GM21367 (cell line): ENCODE results near the gene C17orf107.
"Not testable (repeated sequence)": the region's sequence is repeated elsewhere in the genome, so short reads cannot be mapped to it uniquely, and the experiment has no call there.

Experiments
- ATAC-seq: cut with Tn5 transposase; IDR thresholded peaks from one replicate; pipeline ENCODE4 v1.9.1; 2021; ENCODE audit not compliant: unreplicated experiment

The C17orf107 gene

GRCh38 chr17:4899341-4900230 is at the start of gene C17orf107:
Gene C17orf107, plus strand, starts transcription at chr17:4899536. Its CDS starts 227 bp downstream, at chr17:4899763.
- no peak for ATAC-seq

DNA sequence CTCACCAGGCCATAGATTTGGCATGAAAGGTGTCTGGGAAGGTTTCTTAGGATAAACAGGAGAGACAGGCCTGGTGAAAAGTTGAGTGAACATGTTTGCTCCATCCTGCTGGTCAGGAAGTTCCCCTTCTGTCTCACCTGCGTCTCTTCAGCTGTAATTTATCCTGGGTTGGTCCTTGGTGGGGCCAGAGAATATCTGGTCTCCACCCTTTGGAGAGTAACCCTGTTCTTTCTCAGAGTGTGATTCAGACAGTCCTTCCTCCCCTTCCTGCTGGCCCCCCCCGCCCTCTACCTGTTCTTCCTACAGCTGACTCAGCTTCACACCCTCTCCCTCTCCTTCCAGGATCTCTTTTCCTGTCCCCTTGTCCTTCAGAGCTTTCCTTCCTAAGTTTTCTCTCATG is 49.1 kb upstream of the C17orf107 start:
- ATAC-seq: no peak

DNA sequence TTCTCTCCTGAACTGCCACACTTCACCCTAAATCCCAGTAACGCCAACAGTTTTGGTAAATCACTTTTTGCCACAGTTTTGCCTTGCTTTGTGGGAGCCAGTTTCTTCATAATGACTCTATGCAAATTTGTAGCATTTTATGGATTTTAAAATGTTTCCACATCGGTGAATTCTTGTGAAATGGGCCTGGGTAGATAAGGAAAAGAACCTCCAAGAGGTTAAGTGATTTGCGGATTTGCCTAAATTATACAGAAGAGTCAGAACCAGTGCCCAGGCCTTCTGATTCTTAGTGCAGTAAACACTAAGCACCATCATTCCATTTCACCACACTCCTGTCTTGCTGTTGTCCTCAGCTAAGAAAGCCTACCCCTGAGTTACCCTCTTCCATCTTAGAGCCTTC is 48.3 kb upstream of the C17orf107 start:
- no peak for ATAC-seq

- no peak for ATAC-seq
Observed at GRCh38 chr17:4852567-4853207, 46.6 kb upstream of the C17orf107 start.

- no peak for ATAC-seq
Observed at GRCh38 chr17:4853208-4853671, 46.1 kb upstream of the C17orf107 start.

DNA sequence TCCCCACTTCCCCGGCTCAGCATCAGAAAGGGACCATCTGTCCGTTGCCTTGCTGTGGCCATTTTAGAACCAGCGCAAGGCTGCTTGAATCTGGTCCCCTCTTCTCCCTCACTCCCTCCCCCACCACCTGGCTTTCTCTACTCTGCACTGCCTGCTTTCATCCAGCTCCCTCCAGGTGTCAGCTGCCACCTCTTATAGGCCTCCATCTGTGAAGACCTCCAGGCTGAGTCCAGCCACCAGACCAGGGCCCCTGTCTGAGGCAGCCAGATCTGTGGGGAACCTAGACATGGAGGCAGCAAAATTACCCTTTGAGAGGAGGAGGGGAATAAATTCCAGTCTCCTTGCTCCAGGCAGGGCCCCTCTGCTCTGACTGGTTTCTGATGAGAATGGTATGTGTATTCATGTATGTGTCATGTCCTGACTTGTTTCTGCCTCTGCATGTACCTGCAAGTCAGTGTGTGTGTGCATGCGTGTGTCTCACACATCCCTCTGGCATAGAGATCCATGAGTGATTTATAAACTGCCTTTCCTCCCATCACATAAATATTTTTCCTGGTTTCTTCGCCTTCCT is 45.1 kb upstream of the C17orf107 start:
- ATAC-seq: no peak

DNA sequence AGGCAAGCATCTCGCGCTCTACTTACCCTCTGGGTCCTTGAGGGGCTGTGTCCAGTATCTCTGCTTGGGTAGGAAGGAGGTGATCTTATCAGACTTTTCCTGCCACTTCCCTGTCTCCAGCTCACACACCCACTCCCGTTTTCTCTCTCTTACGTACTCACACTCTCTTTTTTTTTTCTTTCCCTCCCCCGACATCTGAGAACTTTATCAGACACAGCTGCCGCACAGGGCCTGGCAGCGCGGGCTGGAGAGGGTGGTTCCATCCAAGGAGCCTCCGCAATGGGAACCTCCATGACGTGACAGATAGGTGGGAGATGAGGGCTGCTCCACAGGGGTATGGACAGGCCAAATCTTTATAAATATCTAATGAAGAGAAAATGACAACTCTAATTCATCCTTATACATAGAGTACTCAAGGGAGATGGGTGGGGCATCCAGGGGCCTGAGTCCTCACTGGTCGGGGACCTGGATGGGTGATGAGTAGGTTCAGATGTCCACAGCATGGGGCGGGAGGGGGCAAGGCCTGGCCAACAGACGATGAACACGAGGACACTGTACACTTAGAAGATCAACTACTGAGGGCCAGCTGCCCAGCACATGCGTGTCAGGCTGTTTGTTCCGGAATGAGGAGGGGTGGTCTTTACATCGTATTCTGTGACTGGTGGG is 42.9 kb upstream of the C17orf107 start:
- ATAC-seq: no peak

GRCh38 chr17:4856937-4857314 is 42.4 kb upstream of the C17orf107 start:
- ATAC-seq: no peak

DNA sequence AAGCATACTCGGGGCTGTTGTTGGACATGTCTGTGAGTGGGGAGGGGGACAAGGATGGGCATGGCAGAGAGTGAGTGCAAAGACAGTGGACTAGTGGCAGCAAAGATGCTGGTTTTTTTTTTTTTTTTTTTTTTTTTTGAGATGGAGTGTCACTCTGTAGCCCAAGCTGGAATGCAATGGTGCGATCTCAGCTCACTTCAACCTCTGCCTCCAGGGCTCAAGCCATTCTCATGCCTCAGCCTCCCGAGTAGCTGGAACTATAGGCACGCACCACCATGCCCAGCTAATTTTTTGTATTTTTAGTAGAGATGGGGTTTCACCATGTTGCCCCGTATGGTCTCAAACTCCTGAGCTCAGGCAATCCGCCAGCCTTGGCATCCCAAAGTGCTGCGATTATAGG is 42.0 kb upstream of the C17orf107 start:
- ATAC-seq: not testable (repeated sequence)

GRCh38 chr17:4858068-4858881 is 41.1 kb upstream of the C17orf107 start:
- no peak for ATAC-seq

DNA sequence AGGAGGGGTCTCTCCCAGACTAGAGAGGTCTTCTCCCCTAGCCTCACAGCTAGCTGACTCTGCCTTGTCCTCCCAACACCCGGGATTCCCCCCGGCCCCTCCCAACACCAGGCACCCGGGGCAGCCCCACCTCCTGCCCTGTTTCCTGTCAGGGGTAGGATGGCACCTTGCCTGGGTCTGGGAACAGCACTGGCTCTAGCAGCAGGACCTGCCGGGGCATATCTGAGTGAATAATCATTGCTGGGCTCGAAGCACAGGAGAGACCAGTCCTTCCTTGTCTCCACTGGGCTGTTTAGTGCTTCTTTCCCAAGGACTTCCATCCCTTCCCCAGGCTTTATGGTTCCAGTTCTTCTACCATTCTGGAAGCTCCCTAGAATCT is 40.5 kb upstream of the C17orf107 start:
- ATAC-seq: no peak

GRCh38 chr17:4859816-4860625 is 39.3 kb upstream of the C17orf107 start:
- no peak for ATAC-seq

- ATAC-seq: no peak
Observed at GRCh38 chr17:4860651-4861050, 38.7 kb upstream of the C17orf107 start.

- ATAC-seq: no peak
Observed at GRCh38 chr17:4861052-4861451, 38.3 kb upstream of the C17orf107 start.

- no peak for ATAC-seq
Observed at GRCh38 chr17:4862720-4863119, 36.6 kb upstream of the C17orf107 start.

- no peak for ATAC-seq
Observed at GRCh38 chr17:4863321-4863720, 36.0 kb upstream of the C17orf107 start.

GRCh38 chr17:4867535-4867934 is 31.8 kb upstream of the C17orf107 start:
- not testable (repeated sequence) for ATAC-seq

DNA sequence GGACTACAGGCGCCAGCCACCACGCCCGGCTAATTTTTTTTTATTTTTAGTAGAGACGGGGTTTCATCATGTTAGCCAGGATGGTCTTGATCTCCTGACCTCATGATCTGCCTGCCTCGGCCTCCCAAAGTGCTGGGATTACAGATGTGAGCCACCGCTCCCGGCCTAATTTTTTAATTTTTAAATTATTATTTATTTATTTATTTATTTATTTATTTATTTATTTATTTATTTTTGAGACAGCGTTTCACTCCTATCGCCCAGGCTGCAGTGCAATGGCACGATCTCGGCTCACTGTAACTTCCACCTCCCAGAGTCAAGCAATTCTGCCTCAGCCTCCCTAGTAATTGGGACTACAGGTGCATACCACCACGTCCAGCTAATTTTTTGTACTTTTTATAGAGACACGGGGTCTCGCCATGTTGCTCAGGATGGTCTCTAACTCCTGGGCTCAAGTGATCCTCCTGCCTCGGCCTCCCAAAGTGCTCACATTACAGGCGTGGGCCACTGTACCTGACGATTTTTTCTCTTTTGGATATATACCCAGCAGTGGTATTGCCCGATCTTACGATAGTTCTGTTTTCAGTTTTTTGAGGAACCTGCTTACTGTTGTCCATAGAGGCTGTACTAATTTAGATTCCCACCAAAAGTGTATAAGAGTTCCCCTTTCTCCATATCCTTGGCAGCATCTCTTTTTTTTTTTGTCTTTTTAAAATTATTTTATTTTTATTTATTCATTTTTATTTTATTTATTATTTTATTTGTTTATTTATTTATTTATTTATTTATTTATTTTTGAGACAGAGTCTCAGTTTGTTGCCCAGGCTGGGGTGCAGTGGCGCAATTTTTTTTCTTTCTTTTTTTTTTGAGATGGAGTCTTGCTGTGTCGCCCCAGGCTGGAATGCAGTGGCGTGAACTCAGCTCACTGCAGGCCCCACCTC is 30.0 kb upstream of the C17orf107 start:
- not testable (repeated sequence) for ATAC-seq

DNA sequence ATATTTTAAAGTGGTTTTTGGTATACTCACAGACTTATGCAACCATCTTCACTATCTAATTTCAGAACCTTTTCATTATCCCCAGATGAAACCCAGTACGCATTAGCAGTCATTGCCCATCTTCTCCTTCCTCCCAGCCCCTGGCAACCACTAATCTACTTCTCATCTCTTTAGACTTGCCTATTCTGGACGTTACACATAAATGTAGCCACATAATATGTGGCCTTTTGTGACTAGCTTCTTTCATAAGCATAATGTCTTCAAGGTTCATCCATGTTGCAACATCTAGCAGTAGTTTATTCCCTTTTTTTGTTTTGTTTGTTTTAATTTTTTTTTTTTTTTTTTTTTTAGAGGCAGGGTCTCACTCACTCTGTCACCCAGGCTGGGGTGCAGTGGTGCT is 28.5 kb upstream of the C17orf107 start:
- no peak for ATAC-seq
